Keratinocyte (primary cell): ENCODE measurements around the gene MGMT. TPM values are rescaled to one million over a fixed set of nuclear protein-coding genes. Genes with fewer than 3 reads are reported as not detected.

Experiments used
- DNase-seq: peaks from one replicate; pipeline ENCODE4 v3.0.0-alpha.2; 2011; ENCODE audit warnings: low read depth, missing footprints, low spot score
- FAIRE-seq: peaks from 2 replicates; lab custom pipeline; 2011; peaks lifted over from hg19 to GRCh38; lab: Jason Lieb, UNC
- H2AFZ ChIP-seq: 2 replicates; pipeline ENCODE4 v1.6.0; 2012; ENCODE audit warnings: low read length, control low read depth, inconsistent platforms; ENCODE audit not compliant: control insufficient read depth
- H3K27ac ChIP-seq: 2 replicates; pipeline ENCODE4 v1.5.1; 2011; ENCODE audit warnings: low read length; ENCODE audit not compliant: control insufficient read depth, insufficient read depth
- H3K27me3 ChIP-seq: 3 replicates; pipeline ENCODE4 v1.6.0; 2011; ENCODE audit warnings: low read length; ENCODE audit not compliant: control insufficient read depth, insufficient read depth; ENCODE audit errors: extremely low read depth
- H3K36me3 ChIP-seq, 2 experiments: 2 replicates in 1 of 2; 3 replicates in 1 of 2; pipeline ENCODE4 v1.5.1; 2011; ENCODE audit warnings: low read length in 2 of 2, mild to moderate bottlenecking in 1 of 2; ENCODE audit not compliant: control insufficient read depth in 2 of 2, insufficient read depth in 2 of 2; ENCODE audit errors: extremely low read depth in 1 of 2
- H3K4me1 ChIP-seq: 3 replicates; pipeline ENCODE4 v1.5.1; 2011; ENCODE audit warnings: low read length; ENCODE audit not compliant: control insufficient read depth, insufficient read depth; ENCODE audit errors: extremely low read depth
- H3K4me2 ChIP-seq: 3 replicates; pipeline ENCODE4 v1.6.0; 2011; ENCODE audit warnings: low read depth, low read length; ENCODE audit not compliant: control insufficient read depth, insufficient read depth; ENCODE audit errors: extremely low read depth
- H3K4me3 ChIP-seq, 3 experiments: fragments of 200-600 bp in 1 of 3; sonication (generic) in 1 of 3; 2 replicates in 2 of 3; 3 replicates in 1 of 3; pipeline ENCODE4 v1.5.1; 2011 to 2016; ENCODE audit warnings: low read length in 3 of 3, mild to moderate bottlenecking in 3 of 3, control low read depth in 2 of 3, inconsistent platforms in 1 of 3, low read depth in 1 of 3, mixed read lengths in 1 of 3, mixed run types in 1 of 3, moderate library complexity in 1 of 3; ENCODE audit not compliant: control insufficient read depth in 2 of 3, insufficient read depth in 2 of 3; ENCODE audit errors: extremely low read depth in 1 of 3
- H3K79me2 ChIP-seq: 2 replicates; pipeline ENCODE4 v1.6.0; 2012; ENCODE audit warnings: low read length; ENCODE audit not compliant: control insufficient read depth, insufficient read depth
- H3K9ac ChIP-seq: 3 replicates; pipeline ENCODE4 v1.6.0; 2011; ENCODE audit warnings: low read length; ENCODE audit not compliant: control insufficient read depth, insufficient read depth; ENCODE audit errors: extremely low read depth
- H3K9me1 ChIP-seq: 3 replicates; pipeline ENCODE4 v1.6.0; 2011; ENCODE audit warnings: low read length; ENCODE audit not compliant: control insufficient read depth, insufficient read depth; ENCODE audit errors: extremely low read depth
- H3K9me3 ChIP-seq: 2 replicates; pipeline ENCODE4 v1.5.1; 2012; ENCODE audit warnings: low read depth, low read length; ENCODE audit not compliant: control insufficient read depth
- H4K20me1 ChIP-seq: 3 replicates; pipeline ENCODE4 v1.6.0; 2011; ENCODE audit warnings: low read length; ENCODE audit not compliant: control insufficient read depth, insufficient read depth; ENCODE audit errors: extremely low read depth
- EZH2 ChIP-seq: IDR thresholded peaks from one replicate; pipeline ENCODE4 v1.6.1; 2012; ENCODE audit warnings: inconsistent platforms, mild to moderate bottlenecking, low read length, moderate library complexity
- dilution Hi-C: fragments of 300-500 bp; cut with MboI; formaldehyde crosslinking; loops from one replicate; pipeline ENCODE4 v1.7.0; 2020; ENCODE audit warnings: low sequenced_read_pairs; ENCODE audit not compliant: extremely low pct_ligation_motif_present
- polyA plus RNA-seq, 5 experiments: library from polyadenylated mRNA; depleted of rRNA in 3 of 5; stranded (reverse) in 3 of 5; stranded (forward) in 1 of 5; unstranded in 1 of 5; fragments of >200 nt; gene quantifications; 1 replicate in 1 of 5; 2 replicates in 3 of 5; 3 replicates in 1 of 5; pipeline versions ENCODE4 v1.2.1 to v1.2.3, GENCODE V29; 2011 to 2012; ENCODE audit warnings: missing spikeins in 2 of 5, low read depth in 1 of 5, low replicate concordance in 1 of 5
- TF ChIP-seq, protein P1 (sequence below), 3 experiments: IDR thresholded peaks in 1 of 3; conservative IDR thresholded peaks in 1 of 3; optimal IDR thresholded peaks in 1 of 3; 2 replicates in 2 of 3; 3 replicates in 1 of 3; pipeline versions ENCODE3 to v1.5.1; 2011; ENCODE audit warnings: low read length in 3 of 3, mild to moderate bottlenecking in 3 of 3, moderate library complexity in 2 of 3, control low read depth in 1 of 3, inconsistent platforms in 1 of 3; ENCODE audit not compliant: insufficient read depth in 2 of 3; ENCODE audit errors: extremely low read depth in 1 of 3

Gene MGMT
- polyA plus RNA-seq, 1 donor (not counting 4 experiments of a cell fraction or from before 2014, with no cell fraction given), result 15.2 TPM

DNA sequence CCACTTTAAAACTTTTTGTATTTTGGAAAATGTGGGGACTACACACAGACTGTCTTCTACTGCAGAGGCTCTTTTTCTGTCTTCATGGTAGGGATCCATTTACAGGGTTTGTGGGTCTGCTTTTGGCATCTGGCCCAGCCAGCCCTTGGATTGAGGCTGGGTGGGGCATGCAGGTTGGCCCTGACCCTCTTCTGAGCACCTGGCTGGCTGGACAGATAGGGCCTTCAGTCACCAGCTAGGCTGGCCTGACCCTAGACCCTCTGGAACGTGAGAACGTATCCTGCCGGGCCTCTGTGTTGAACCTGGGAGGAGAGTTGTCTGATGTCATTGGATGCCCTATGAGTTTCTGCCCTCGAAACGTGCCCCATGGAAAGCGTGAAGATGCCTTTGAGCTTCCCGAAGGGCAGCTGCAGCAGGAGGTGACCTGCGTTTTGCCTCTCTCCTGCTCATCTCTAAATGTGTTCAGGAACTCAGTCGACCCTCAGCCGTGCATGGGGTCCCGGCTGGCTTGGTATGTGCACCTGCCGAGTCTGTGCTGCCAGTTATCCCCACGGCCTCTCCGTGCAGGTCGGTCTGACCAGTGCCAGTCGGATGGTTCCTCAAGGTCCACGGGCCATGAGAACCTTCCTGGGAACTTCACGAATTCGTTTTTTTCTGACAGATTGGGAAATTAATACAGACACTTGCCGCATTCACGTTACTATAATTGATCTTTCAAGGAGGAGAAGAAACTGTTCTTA lies 74.9 kb downstream of the MGMT start:
- Histone ChIP-seq H3K9me3 (no peaks in the 10 kb centered on the region), H3K4me3 (no peak overlapping the region), H3K27ac (no peak overlapping the region), H4K20me1 (no peaks in the 10 kb centered on the region), H3K4me2 (no peak overlapping the region), H3K79me2 (no peaks in the 10 kb centered on the region), H3K4me1 (no peaks in the 10 kb centered on the region), H2AFZ (no peak overlapping the region), H3K36me3 (no peaks in the 10 kb centered on the region), H3K27me3 (no peaks in the 10 kb centered on the region), H3K9ac (no peak overlapping the region), H3K9me1 (no peaks in the 10 kb centered on the region)
- dilution Hi-C loops, result no loop called here
- FAIRE-seq, result no peak
- TF ChIP-seq EZH2, result no peak
- TF ChIP-seq, protein P1, sequence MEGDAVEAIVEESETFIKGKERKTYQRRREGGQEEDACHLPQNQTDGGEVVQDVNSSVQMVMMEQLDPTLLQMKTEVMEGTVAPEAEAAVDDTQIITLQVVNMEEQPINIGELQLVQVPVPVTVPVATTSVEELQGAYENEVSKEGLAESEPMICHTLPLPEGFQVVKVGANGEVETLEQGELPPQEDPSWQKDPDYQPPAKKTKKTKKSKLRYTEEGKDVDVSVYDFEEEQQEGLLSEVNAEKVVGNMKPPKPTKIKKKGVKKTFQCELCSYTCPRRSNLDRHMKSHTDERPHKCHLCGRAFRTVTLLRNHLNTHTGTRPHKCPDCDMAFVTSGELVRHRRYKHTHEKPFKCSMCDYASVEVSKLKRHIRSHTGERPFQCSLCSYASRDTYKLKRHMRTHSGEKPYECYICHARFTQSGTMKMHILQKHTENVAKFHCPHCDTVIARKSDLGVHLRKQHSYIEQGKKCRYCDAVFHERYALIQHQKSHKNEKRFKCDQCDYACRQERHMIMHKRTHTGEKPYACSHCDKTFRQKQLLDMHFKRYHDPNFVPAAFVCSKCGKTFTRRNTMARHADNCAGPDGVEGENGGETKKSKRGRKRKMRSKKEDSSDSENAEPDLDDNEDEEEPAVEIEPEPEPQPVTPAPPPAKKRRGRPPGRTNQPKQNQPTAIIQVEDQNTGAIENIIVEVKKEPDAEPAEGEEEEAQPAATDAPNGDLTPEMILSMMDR (optimal IDR thresholded peaks at IDR 0.05 in 1 of 3, IDR thresholded peaks at IDR 0.05 in 1 of 3, conservative IDR thresholded peaks at IDR 0.05 in 1 of 3; ENCODE audit: extremely low read depth in 1 of 3, insufficient read depth in 2 of 3, low read length in 3 of 3), result no peak
- no peak for DNase-seq

DNA sequence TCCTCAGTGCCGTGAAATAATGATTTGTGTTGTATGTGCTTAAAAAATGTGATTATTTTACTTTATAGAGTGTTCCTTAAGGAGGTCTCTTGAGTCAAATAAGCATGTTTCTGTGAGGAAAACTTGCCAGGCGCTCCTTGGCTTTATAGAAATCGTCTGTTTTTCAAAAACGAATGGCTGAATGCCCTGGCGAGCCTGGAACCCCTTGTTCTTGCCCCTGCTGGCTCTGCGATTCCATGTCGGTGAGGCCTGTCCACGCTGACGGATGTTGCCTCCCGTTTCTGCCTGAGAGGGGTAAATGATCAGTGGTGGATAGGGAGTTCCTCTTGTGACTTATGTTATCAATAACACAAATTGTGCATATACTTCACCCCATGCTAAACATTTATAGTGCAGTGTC lies 75.5 kb downstream of the MGMT start:
- H4K20me1 ChIP-seq, result no peaks in the 10 kb centered on the region
- no peaks in the 10 kb centered on the region for H3K27me3 ChIP-seq
- no peak for DNase-seq
- dilution Hi-C loops, result no loop called here
- H3K79me2 ChIP-seq, result no peaks in the 10 kb centered on the region
- H2AFZ ChIP-seq, result no peak overlapping the region
- H3K36me3 ChIP-seq, result no peaks in the 10 kb centered on the region
- H3K4me2 ChIP-seq, result no peak overlapping the region
- no peaks in the 10 kb centered on the region for H3K9me3 ChIP-seq
- H3K4me3 ChIP-seq, result no peak overlapping the region
- no peak overlapping the region for H3K27ac ChIP-seq
- FAIRE-seq, result no peak
- no peak overlapping the region for H3K9ac ChIP-seq
- TF ChIP-seq, protein P1 (optimal IDR thresholded peaks at IDR 0.05 in 1 of 3, IDR thresholded peaks at IDR 0.05 in 1 of 3, conservative IDR thresholded peaks at IDR 0.05 in 1 of 3; ENCODE audit: extremely low read depth in 1 of 3, insufficient read depth in 2 of 3, low read length in 3 of 3), result no peak
- no peaks in the 10 kb centered on the region for H3K4me1 ChIP-seq
- H3K9me1 ChIP-seq, result no peaks in the 10 kb centered on the region
